Ovary (tissue), 9 donors: Measurements from ENCODE around the gene OR2W1. TPM values are rescaled to one million over a fixed set of nuclear protein-coding genes. Genes with fewer than 3 reads are reported as not detected.

ENCODE experiments used
- DNase-seq, 5 donors: peaks; one replicate each; pipeline ENCODE4 v3.0.0-alpha.2; 2019 to 2020
- H3K27ac ChIP-seq, 2 donors: fragments of 200-600 bp; one replicate each; pipeline versions ENCODE4 v1.5.1 to v1.8.0; 2019 to 2022
- H3K27me3 ChIP-seq: fragments of 200-600 bp; one replicate; pipeline ENCODE4 v1.8.0; 2022
- H3K36me3 ChIP-seq: fragments of 200-600 bp; sonication (generic); one replicate; pipeline ENCODE4 v1.5.1; 2019
- H3K4me1 ChIP-seq: one replicate; pipeline ENCODE4 v1.8.1; 2013; ENCODE audit warnings: mild to moderate bottlenecking, moderate library complexity; ENCODE audit not compliant: insufficient read depth
- H3K4me3 ChIP-seq: fragments of 200-600 bp; sonication (generic); one replicate; pipeline ENCODE4 v1.5.1; 2017
- H3K9me3 ChIP-seq, 2 donors: fragments of 200-600 bp in 1 of 2; sonication (generic) in 1 of 2; one replicate each; pipeline versions ENCODE4 v1.5.1 to v1.8.1; 2013 to 2019; ENCODE audit warnings: mild to moderate bottlenecking in 1 of 2, moderate library complexity in 1 of 2
- EP300 ChIP-seq: sonication (generic); formaldehyde crosslinking; IDR thresholded peaks from one replicate; pipeline ENCODE4 v1.6.1; 2017; ENCODE audit warnings: antibody characterized with exemption
- POLR2A ChIP-seq: fragments of 450-650 bp; IDR thresholded peaks from one replicate; pipeline ENCODE4 v1.6.1; 2017; ENCODE audit warnings: antibody characterized with exemption, mild to moderate bottlenecking, moderate library complexity
- WGBS, 3 donors: extraction: QIAGEN DNeasy Blood & Tissue Kit in 1 of 3; methylation state at CpG; one replicate each; pipeline versions ENCODE4 v1.1.5 to v1.1.7; 2013 to 2017; 5-methylcytosine and 5-hydroxymethylcytosine counted together
- intact Hi-C, 4 donors: fragments of 100-400 bp; cut with DNase I; formaldehyde crosslinking; loops; one replicate each; pipeline versions ENCODE4 v1.11.0 to v1.15.1; 2022 to 2023
- polyA plus RNA-seq, 2 donors: library from polyadenylated mRNA; stranded (reverse); fragments of 200-250 nt in 1 of 2; fragments of 350-450 nt in 1 of 2; fragmentation: Illumina TruSeq in 1 of 2; extraction: RNeasy Lipid Tissue Mini Kit (QIAGEN cat#74804) in 1 of 2; gene quantifications; one replicate each; pipeline ENCODE4 v1.2.3, GENCODE V29; 2013 to 2014
- total RNA-seq, 7 donors: library from RNA; depleted of rRNA in 2 of 7; stranded (reverse); fragments of >200 nt in 2 of 7; fragmentation: NEBNext Ultra II Directional in 3 of 7; extraction: Animal tissue kit (Norgen Biotek cat#: 25700) in 3 of 7; gene quantifications; one replicate each; pipeline versions ENCODE4 v1.1.0 to v1.2.4, GENCODE V29; 2016 to 2023
- TF ChIP-seq, protein P1 (sequence below), 3 donors: fragments of 450-650 bp in 2 of 3; fragments of 200-600 bp in 1 of 3; IDR thresholded peaks; one replicate each; pipeline versions ENCODE4 v1.5.1 to v1.8.0; 2016 to 2022; ENCODE audit warnings: antibody characterized with exemption in 3 of 3, mild to moderate bottlenecking in 1 of 3
- donor health status: DM: no; HTN: no; CAD: no; lungs with moderate emphysema.
- donor health status: DM: no; HTN: no; CAD: no.
- donor health status: Bipolar disorder and iron deficiency.
- donor health status: DM: yes; HTN: yes; CAD: no.
- donor health status: DM: no; HTN: no; CAD: no.
- donor health status: DM: yes; HTN: yes; CAD: no.

The OR2W1 gene
- total and polyA plus RNA-seq, 9 donors = not detected

DNA sequence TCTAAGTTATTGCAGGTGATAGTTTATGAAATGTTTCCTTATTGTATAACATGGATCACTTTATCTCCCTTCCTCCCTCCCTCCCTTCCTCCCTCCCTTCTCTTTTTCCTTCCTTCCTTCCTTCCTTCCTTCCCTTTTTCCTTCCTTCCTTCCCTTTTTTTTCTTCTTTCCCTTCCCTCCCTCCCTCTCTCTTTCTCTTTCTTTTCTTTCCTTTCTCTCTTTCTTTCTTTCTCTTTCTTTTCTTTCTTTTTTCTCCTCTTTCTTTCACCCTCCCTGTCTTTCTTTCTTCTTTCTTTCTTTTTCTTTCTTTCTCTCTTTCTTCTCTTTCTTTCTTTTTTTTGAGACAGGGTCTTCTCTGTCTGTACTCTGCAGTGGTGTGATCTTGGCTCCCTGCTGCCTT is 36.3 kb upstream of the OR2W1 start:
- H3K4me3 ChIP-seq = no peak overlapping the region
- no peaks in the 10 kb centered on the region for H3K27me3 ChIP-seq
- H3K9me3 ChIP-seq = no peaks in the 10 kb centered on the region
- intact Hi-C loops = no loop called here
- no peak for DNase-seq
- TF ChIP-seq EP300 = no peak
- TF ChIP-seq, protein P1, sequence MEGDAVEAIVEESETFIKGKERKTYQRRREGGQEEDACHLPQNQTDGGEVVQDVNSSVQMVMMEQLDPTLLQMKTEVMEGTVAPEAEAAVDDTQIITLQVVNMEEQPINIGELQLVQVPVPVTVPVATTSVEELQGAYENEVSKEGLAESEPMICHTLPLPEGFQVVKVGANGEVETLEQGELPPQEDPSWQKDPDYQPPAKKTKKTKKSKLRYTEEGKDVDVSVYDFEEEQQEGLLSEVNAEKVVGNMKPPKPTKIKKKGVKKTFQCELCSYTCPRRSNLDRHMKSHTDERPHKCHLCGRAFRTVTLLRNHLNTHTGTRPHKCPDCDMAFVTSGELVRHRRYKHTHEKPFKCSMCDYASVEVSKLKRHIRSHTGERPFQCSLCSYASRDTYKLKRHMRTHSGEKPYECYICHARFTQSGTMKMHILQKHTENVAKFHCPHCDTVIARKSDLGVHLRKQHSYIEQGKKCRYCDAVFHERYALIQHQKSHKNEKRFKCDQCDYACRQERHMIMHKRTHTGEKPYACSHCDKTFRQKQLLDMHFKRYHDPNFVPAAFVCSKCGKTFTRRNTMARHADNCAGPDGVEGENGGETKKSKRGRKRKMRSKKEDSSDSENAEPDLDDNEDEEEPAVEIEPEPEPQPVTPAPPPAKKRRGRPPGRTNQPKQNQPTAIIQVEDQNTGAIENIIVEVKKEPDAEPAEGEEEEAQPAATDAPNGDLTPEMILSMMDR (IDR thresholded peaks at IDR 0.05) = no peak
- TF ChIP-seq POLR2A = no peak
- H3K36me3 ChIP-seq = no peaks in the 10 kb centered on the region
- H3K4me1 ChIP-seq = no peaks in the 10 kb centered on the region
- no peak overlapping the region for H3K27ac ChIP-seq

DNA sequence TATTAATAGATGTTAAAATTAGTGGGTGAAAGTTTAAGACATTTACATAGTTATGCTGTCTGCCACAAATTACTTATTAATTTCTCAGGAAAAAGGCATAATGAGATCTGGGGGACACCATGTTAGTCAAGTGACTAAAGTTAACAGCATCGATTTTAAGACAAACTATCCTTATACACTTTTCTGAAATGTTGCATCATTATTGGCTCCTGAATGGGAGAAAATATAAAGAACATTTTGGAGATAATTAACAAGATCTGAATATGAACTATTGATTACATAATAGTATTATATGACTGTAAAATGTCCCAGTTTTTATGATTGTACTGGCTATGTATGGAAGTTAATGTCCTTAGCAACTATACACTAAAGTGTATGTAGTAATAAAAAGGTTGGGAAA is 34.2 kb upstream of the OR2W1 start:
- Histone ChIP-seq H3K27ac (no peak overlapping the region), H3K4me3 (no peak overlapping the region), H3K27me3 (no peaks in the 10 kb centered on the region), H3K9me3 (no peaks in the 10 kb centered on the region), H3K36me3 (no peaks in the 10 kb centered on the region), H3K4me1 (no peaks in the 10 kb centered on the region)
- intact Hi-C loops = no loop called here
- TF ChIP-seq, protein P1 (IDR thresholded peaks at IDR 0.05) = no peak
- no peak for TF ChIP-seq POLR2A
- no peak for TF ChIP-seq EP300
- DNase-seq = no peak
- WGBS, 3 donors = 81 to 89% (median 83%) methylated on average over 1 of the region's 1 CpG

DNA sequence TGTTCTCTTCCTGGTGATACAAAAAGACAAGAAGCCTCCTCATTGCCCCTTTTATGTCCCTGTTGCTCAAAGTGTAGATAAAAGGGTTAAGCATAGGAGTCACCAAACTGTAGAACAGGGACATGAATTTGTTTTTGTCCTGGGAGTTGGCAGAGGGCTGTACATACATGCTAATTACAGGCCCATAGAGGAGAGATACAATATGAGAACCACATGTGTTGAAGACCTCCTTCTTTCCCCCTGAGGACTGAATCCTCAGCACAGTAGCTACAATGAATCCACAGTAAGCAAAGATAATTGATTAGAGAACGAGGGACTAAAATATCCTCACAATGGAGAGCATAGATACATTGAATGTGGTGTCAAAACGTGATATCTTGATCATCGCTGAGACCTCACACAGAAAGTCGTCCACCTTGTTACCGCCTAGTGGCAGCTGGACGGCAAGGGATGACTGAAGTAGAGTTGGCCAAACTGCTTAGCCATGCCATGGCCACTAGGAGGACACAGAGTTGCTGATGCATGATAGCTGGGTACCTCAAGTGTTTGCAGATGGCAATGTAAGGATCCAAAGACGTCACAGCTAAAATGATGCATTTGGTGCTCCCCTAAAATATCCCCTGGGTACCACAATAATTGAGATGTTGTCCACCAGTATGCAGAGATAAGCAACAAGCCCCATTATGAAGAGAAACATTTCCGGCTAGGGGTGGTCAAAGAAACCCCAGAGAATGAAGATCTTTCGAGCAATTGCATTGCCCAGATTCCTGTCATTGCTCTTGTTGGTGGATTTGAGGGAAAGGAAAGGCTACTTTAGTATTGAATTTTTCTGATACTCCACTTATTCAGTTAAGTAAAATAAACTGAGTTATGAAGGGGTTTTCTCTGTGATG is 27.1 kb upstream of the OR2W1 start:
- no peak for TF ChIP-seq POLR2A
- no peaks in the 10 kb centered on the region for H3K4me1 ChIP-seq
- WGBS, 3 donors = 30 to 37% (median 37%) methylated on average over 9 of the region's 9 CpGs
- H3K9me3 ChIP-seq = no peaks in the 10 kb centered on the region
- H3K27me3 ChIP-seq = no peaks in the 10 kb centered on the region
- no peaks in the 10 kb centered on the region for H3K36me3 ChIP-seq
- DNase-seq = no peak
- no peak overlapping the region for H3K4me3 ChIP-seq
- intact Hi-C loops = no loop called here
- no peak overlapping the region for H3K27ac ChIP-seq

DNA sequence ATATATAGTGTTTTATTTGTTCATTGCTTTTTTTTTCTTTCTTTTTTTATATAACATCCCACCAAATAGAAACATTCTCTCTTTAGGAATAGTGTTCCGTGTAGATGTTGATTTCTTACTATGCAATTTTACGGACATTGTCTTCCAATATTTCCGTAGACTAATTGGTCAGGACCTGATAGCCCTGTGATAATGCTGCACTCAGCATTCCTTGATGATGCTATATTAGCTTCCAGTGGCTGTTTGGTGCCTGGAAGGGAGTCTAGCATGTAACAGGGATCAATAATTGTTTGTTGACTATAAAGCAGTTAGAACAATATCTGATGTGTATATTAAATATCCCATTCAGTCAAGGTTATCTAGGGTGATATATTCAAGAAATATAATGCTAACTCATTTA is 6.7 kb upstream of the OR2W1 start:
- WGBS, 3 donors = 78 to 85% (median 83%) methylated on average over 3 of the region's 3 CpGs
- H3K4me3 ChIP-seq = no peak overlapping the region
- no peaks in the 10 kb centered on the region for H3K4me1 ChIP-seq
- H3K36me3 ChIP-seq = no peaks in the 10 kb centered on the region
- TF ChIP-seq POLR2A (no peak), EP300 (no peak)
- TF ChIP-seq, protein P1 (IDR thresholded peaks at IDR 0.05) = no peak
- H3K27me3 ChIP-seq = no peaks in the 10 kb centered on the region
- DNase-seq = no peak
- no peak overlapping the region for H3K27ac ChIP-seq
- intact Hi-C loops = no loop called here
- H3K9me3 ChIP-seq = no peaks in the 10 kb centered on the region

DNA sequence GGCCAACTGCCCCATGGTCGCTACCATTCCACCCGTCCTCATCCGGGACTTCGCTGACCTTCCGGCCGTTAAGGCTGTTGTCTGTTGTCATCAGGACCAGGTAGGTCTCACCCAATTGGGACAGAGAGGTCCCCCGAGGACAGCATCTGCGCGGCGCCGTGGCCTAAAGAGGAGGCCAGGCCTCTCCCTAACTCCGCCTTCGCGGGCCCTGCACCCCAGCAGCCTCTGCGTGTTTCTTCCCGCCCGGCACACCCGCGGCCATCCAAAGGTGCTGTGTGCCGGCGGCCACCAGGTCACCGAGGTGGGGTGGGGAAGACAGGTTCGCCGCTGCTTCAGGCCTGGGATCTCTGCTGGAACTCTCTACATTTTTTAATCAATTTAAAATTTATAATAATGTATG is 9.0 kb downstream of the OR2W1 start:
- Histone ChIP-seq H3K27ac (no peak overlapping the region), H3K4me1 (no peaks in the 10 kb centered on the region), H3K36me3 (no peaks in the 10 kb centered on the region), H3K27me3 (no peaks in the 10 kb centered on the region), H3K4me3 (no peak overlapping the region), H3K9me3 (no peaks in the 10 kb centered on the region)
- intact Hi-C loops = no loop called here
- 91 to 95% (median 95%) methylated on average over 24 of the region's 24 CpGs for WGBS, 3 donors
- no peak for TF ChIP-seq POLR2A
- TF ChIP-seq, protein P1 (IDR thresholded peaks at IDR 0.05) = no peak
- no peak for TF ChIP-seq EP300
- no peak for DNase-seq
